K562 (cell line): ENCODE data around the gene SAPCD1. TPM values are rescaled to one million over a fixed set of nuclear protein-coding genes. Genes with fewer than 3 reads are reported as not detected.
A peak's percentile ranks its signal among the peaks of the same experiment; 100 is the strongest.

Experiments
- ARID2 ChIP-seq: fragments of 450-650 bp; IDR thresholded peaks from 2 replicates; pipeline ENCODE4 v1.6.1; 2017; ENCODE audit warnings: antibody characterized with exemption, mild to moderate bottlenecking
- BRD4 ChIP-seq: fragments of 200-600 bp; sonication (generic); IDR thresholded peaks from 2 replicates; pipeline ENCODE4 v1.6.1; 2017; ENCODE audit warnings: inconsistent platforms
- CREB1 ChIP-seq, 2 experiments: sonication (generic) in 1 of 2; formaldehyde crosslinking in 1 of 2; IDR thresholded peaks; 2 replicates each; pipeline versions ENCODE4 v1.6.1 to v1.8.0; 2012 to 2022; ENCODE audit warnings: inconsistent platforms in 1 of 2, mild to moderate bottlenecking in 1 of 2, missing genetic modification reagents in 1 of 2, moderate library complexity in 1 of 2
- EHMT2 ChIP-seq: fragments of 450-650 bp; IDR thresholded peaks from 2 replicates; pipeline ENCODE4 v1.6.1; 2018; ENCODE audit warnings: antibody characterized with exemption
- LCOR ChIP-seq: sonication (generic); formaldehyde crosslinking; IDR thresholded peaks from 2 replicates; pipeline ENCODE4 v1.8.0; 2022; ENCODE audit warnings: mild to moderate bottlenecking, missing genetic modification reagents
- MYC ChIP-seq, 2 experiments: fragments of 250-450 bp in 1 of 2; sonication (Bioruptor Pico) in 1 of 2; IDR thresholded peaks; 2 replicates each; pipeline versions ENCODE4 v1.5.1 to v1.6.1; 2012 to 2021; ENCODE audit warnings: low read depth in 2 of 2, borderline replicate concordance in 1 of 2, improper control_type of control experiment in 1 of 2, low read length in 1 of 2, mild to moderate bottlenecking in 1 of 2, moderate library complexity in 1 of 2
- NCOA6 ChIP-seq: fragments of 450-650 bp; IDR thresholded peaks from 2 replicates; pipeline ENCODE4 v1.6.1; 2017; ENCODE audit warnings: mild to moderate bottlenecking
- POLR3A ChIP-seq: IDR thresholded peaks from 2 replicates; pipeline ENCODE4 v1.6.1; 2011; ENCODE audit warnings: borderline replicate concordance, mild to moderate bottlenecking, moderate library complexity; ENCODE audit not compliant: insufficient read length, insufficient read depth; ENCODE audit errors: extremely low read depth
- ZBTB5 ChIP-seq: fragments of 450-650 bp; IDR thresholded peaks from 2 replicates; pipeline ENCODE4 v1.6.1; 2017; ENCODE audit warnings: antibody characterized with exemption
- ZNF212 ChIP-seq: fragments of 450-650 bp; formaldehyde crosslinking; IDR thresholded peaks from 2 replicates; pipeline ENCODE4 v1.4.0; 2020; ENCODE audit warnings: mild to moderate bottlenecking
- ZNF57 ChIP-seq: fragments of 450-650 bp; formaldehyde crosslinking; IDR thresholded peaks from 2 replicates; pipeline ENCODE4 v1.4.0; 2020; ENCODE audit warnings: mild to moderate bottlenecking, moderate library complexity
- polyA plus RNA-seq, 8 experiments: library from polyadenylated mRNA; depleted of rRNA in 4 of 8; stranded (reverse) in 5 of 8; unstranded in 3 of 8; fragments of >200 nt; fragmentation: Nextera tagmentation in 2 of 8; fragmentation: Illumina TruSeq in 1 of 8; extraction: Ambion mirVana in 2 of 8; extraction: Trizol in 1 of 8; gene quantifications; 2 replicates each; pipeline versions ENCODE4 v1.2.1 to v1.2.3, GENCODE V29; 2011 to 2014; ENCODE audit warnings: inconsistent platforms in 1 of 8, missing spikeins in 1 of 8
- total RNA-seq, 7 experiments: library from RNA; depleted of rRNA in 6 of 7; stranded (reverse); fragments of >200 nt in 6 of 7; fragmentation: Illumina TruSeq in 2 of 7; extraction: Trizol in 2 of 7; gene quantifications; 2 replicates each; pipeline versions ENCODE4 v1.2.1 to v1.2.3, GENCODE V29; 2011 to 2021; ENCODE audit warnings: low replicate concordance in 1 of 7

The SAPCD1 gene
- total and polyA plus RNA-seq, 9 of the 15 experiments (the other 6 are each of a cell fraction or from before 2014, with no cell fraction given): 2.6 to 30.2 (median 7.4) TPM

- TF ChIP-seq MYC (IDR thresholded peaks at IDR 0.05; ENCODE audit: low read depth, low read length): no peak
- no peak for TF ChIP-seq MYC (CRISPR knock-in tag; IDR thresholded peaks at IDR 0.05; ENCODE audit: borderline replicate concordance, low read depth)
- TF ChIP-seq ZNF57 (CRISPR knock-in tag): peak; percentile 81; the same call in 1 of the 2 replicates
- TF ChIP-seq ARID2: peak; percentile 77
- TF ChIP-seq EHMT2: peak; percentile 47; the same call in 1 of the 2 replicates
- no peak for TF ChIP-seq NCOA6
- TF ChIP-seq LCOR (CRISPR knock-in tag): no peak
- peak; percentile 83; the same call in 1 of the 2 replicates for TF ChIP-seq BRD4
- TF ChIP-seq CREB1 (IDR thresholded peaks at IDR 0.05): no peak
- TF ChIP-seq CREB1 (CRISPR knock-in tag; IDR thresholded peaks at IDR 0.05): no peak
- no peak for TF ChIP-seq POLR3A
- TF ChIP-seq ZBTB5: no peak
- no peak for TF ChIP-seq ZNF212 (CRISPR knock-in tag)
These were observed 25.0 kb upstream of the SAPCD1 start (continued) for GRCh38 chr6:31737315-31737990.
